GM19438 (cell line): ENCODE results near the gene TAS2R38.

Experiments used
- ATAC-seq: cut with Tn5 transposase; IDR thresholded peaks from one replicate; pipeline ENCODE4 v1.9.1; 2021; ENCODE audit warnings: low read depth; ENCODE audit not compliant: unreplicated experiment

TAS2R38 gene

GRCh38 chr7:141976524-141977245, 3.1 kb upstream of the TAS2R38 start:
- no peak for ATAC-seq

GRCh38 chr7:141975806-141976523, 2.4 kb upstream of the TAS2R38 start:
- peak; percentile 82 for ATAC-seq

DNA sequence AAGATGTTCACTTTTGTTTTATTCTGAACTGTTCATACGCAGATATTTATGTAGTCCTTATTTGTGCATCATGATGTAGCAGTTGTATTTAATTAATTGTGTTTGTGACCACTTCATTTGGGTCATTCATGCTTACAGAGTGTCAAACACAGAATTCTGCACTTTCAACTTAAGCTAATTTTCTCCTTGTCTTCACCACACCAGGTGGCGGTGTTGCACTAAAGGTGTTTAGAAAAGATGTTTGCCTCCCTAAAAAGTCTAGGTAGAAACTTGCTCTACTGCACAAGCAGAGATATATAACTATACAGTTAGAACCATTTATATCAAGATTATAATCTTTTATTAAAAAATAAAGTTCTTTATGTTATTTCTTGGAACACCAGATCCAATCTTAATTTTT, 1.3 kb upstream of the TAS2R38 start:
- ATAC-seq: no peak

DNA sequence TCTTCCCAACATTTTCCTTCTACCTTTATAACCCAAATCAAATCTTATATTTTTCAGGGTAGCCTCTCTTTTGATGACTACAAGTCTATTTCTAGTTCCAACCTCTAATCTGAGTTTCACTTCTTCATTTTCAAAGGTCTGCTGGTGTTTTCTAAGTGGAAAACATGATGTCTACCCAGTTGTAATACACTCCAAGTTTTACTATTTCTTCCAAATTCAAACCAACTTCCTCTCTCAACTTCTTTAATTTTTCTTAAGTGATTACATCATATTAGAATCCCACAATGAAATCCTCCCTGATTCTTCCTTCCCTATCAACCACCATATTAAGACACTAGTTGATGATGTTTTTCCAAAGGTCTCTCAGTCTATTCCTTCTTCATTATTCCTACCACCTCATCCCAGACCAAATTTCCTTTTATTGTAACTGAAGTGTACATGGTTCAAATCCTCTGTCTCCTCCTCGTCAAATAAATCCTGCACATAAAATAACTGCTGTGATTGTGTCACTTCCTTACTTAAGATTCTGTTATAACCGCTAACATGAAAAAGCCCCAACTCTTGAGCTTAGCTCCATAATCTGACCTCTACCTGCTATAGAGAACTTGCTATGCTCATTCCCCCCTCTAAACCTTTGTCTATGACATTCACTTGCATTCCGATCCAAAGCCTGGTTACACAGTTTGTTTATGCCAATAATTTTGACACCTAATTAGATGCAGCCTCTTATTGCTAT, 12.7 kb downstream of the TAS2R38 start:
- ATAC-seq: no peak

- ATAC-seq: no peak
Measured at GRCh38 chr7:141956084-141956483, 17.5 kb downstream of the TAS2R38 start.

DNA sequence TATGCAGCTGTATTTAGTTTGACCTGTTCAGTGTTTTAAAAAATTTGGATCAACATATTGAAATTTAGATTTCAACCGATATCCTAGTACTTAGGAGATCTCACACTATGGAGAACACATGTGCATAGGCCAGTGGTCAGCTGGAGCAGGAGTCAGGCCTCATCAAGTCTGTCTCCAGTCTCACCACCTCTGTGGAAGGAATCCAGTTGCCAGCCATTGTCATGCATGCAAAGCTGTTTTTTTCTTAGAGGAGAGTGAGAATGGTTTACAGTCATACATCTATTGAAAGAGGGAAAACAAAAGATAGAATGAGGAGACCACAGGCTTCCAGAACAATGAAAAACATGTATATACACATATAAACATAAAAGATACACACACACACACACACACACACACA, 19.2 kb downstream of the TAS2R38 start:
- no peak for ATAC-seq

DNA sequence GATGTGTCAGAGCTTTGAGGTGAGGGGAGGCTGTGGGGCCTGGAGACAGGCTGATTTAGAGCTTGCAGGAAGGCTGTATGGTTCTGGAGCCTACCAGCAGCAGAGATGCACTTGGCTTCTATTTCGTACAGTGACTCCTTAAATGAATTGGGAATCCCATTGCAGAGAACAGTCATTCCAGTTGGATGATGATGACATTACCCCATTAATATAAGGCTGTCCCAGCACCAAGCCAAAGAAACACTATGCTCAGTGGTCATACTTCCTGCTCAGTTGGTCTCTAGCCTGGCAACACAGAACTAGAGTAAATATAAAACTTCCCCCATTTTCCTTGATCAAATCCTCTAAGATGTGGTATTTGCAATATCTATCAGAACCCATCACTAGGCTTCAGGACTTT, 21.1 kb downstream of the TAS2R38 start:
- no peak for ATAC-seq

DNA sequence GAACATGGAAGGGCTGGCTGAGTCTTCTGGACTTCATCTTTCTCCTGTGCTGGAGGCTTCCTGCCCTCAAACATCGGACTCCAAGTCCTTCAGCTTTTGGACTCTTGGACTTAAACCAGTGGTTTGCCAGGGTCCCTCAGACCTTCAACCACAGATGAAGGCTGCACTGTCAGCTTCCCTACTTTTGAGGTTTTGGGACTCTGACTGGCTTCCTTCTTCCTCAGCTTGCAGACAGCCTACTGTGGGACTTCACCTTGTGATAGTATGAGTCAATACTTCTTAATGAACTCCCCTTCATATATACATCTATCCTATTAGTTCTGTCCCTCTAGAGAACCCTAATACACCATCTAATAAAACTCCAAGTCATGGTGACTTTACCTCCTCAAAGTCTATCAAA, 22.8 kb downstream of the TAS2R38 start:
- ATAC-seq: no peak

DNA sequence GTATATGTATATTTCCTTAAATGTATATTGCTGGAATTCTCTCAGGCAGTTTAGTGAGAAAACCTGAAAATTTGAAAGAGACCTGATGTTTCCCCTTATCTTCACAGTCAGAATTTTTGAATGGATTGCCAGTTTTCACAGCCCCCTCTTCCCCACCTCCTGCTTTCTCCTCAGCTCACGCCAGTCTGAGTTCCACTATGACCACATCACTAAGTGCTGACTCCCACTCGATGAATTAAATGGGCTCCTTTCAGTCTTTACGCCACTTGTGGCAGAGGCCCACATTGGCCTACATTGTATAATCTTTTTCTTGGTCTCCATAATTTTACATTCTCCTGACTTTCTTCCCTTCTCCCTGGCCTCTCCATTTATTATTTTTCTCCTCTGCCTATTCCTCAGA, 23.7 kb downstream of the TAS2R38 start:
- ATAC-seq: no peak

GRCh38 chr7:141949451-141949850, 24.1 kb downstream of the TAS2R38 start:
- ATAC-seq: no peak

DNA sequence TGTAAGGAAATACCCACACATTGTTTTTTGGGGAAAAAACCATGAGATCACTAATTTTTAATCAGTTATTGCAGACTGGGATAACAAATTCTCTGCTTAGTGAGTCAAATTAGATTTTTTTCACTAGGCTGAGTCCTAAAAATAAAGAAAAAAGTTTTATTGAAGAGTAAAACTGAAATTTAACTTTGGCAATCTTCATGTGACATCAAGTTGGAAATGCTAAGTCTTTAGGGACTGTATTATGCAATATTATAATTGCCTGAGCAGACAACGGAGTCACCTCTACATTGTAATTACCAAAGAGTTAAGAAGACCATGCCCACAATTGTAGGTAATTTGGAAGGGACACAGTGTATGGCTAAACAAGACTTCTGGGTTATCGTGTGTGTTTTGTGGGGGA, 24.6 kb downstream of the TAS2R38 start:
- no peak for ATAC-seq

DNA sequence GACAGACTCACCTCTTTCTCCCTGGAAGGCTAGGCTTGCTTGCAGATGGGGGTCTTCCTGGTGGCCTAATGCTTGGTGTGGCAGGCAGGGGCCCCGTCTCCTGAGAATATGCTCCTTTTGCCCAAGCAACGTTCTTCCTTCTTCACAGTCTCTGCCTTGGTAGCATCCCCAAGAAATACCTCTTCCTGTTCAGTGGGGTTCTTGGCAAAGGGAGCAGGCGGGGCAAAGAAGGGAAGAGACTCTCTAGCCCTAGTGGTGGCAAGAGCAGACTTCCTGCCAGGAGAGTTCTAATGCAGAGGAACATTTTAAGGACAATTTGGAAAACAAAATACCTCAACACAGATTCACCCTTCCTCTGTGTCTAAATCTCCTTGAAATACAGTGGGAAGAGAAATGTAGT, 26.8 kb downstream of the TAS2R38 start, which contains the start of gene CLEC5A:
Gene CLEC5A, minus strand, starts transcription at position 179 of the 400 bp plus-strand sequence. CDS start 682 bp downstream, outside the sequence.
- no peak for ATAC-seq

DNA sequence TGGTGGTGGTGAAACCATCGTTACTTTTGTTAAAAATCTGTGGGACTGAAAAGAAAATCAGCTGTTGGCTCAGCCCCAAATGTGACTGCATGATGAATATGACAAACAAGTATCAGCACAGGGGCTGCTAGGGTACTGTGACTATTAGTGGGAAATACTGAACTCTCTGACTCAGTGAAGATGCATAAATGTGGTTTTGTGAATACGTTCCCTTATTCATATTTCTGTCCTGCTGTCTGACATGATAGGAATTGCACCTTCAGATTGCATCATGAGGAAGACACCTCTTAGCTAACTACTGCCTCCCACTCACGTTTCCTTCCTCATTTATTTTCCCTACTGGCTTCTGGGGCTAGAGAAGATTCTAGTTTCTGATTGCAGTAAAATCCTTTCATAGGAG, 28.2 kb downstream of the TAS2R38 start:
- ATAC-seq: no peak

DNA sequence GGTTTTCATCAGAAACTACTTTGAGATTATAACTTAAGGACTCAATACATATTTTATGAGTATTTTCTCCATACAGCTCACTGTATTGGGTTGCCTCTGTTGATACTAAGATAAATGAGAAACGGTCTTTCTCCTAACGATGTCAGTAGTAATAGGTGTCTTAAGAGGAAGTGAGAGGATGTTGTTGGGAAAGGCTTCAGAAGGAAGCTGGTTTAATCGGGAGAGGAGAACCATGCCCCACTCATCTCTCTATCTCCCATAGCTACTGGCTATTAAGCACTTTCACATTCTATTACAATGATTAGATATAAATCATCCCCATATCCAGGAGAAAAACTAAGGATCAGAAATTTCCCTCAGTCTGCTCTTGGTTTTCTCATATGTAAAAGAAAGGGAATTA, 28.8 kb downstream of the TAS2R38 start:
- no peak for ATAC-seq

DNA sequence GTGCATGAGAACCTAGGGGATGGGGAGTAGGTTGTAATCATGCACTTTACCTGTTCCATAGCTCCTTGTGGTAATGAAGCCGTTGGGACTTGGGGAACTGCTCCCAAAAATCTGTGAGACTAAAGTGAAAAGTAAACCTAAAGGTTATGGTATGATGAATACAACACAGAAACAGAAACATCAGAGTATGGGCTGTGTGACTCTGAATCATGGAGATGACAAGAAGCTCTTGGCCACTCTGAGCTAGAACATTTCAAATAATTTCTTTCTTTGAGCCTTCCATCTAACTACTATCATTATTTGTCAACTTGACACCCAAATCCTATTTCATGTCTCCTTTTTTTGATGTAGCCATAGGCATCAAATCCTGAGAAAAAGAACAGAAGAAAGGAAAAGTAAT, 29.7 kb downstream of the TAS2R38 start:
- no peak for ATAC-seq

GRCh38 chr7:141941075-141941474, 32.5 kb downstream of the TAS2R38 start:
- no peak for ATAC-seq

- no peak for ATAC-seq
Measured at GRCh38 chr7:141930211-141930610, 43.4 kb downstream of the TAS2R38 start.

GRCh38 chr7:141928845-141929195, 44.8 kb downstream of the TAS2R38 start:
- no peak for ATAC-seq

- ATAC-seq: no peak
Measured at GRCh38 chr7:141928146-141928844, 45.3 kb downstream of the TAS2R38 start.
